ENCODE data around the gene NOS1AP.

DNA sequence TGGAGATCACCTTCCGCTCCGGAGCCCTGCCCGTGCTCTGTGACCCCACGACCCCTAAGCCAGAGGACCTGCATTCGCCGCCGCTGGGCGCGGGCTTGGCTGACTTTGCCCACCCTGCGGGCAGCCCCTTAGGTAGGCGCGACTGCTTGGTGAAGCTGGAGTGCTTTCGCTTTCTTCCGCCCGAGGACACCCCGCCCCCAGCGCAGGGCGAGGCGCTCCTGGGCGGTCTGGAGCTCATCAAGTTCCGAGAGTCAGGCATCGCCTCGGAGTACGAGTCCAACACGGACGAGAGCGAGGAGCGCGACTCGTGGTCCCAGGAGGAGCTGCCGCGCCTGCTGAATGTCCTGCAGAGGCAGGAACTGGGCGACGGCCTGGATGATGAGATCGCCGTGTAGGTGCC lies 297.6 kb downstream of the NOS1AP start:
- TF ChIP-seq, protein P1, sequence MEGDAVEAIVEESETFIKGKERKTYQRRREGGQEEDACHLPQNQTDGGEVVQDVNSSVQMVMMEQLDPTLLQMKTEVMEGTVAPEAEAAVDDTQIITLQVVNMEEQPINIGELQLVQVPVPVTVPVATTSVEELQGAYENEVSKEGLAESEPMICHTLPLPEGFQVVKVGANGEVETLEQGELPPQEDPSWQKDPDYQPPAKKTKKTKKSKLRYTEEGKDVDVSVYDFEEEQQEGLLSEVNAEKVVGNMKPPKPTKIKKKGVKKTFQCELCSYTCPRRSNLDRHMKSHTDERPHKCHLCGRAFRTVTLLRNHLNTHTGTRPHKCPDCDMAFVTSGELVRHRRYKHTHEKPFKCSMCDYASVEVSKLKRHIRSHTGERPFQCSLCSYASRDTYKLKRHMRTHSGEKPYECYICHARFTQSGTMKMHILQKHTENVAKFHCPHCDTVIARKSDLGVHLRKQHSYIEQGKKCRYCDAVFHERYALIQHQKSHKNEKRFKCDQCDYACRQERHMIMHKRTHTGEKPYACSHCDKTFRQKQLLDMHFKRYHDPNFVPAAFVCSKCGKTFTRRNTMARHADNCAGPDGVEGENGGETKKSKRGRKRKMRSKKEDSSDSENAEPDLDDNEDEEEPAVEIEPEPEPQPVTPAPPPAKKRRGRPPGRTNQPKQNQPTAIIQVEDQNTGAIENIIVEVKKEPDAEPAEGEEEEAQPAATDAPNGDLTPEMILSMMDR (IDR thresholded peaks at IDR 0.05), result no peak
- no peak for TF ChIP-seq POLR2A (IDR thresholded peaks at IDR 0.05)
- no peak for TF ChIP-seq EP300 (IDR thresholded peaks at IDR 0.05; ENCODE audit: low read depth)
- TF ChIP-seq POLR2AphosphoS5 (IDR thresholded peaks at IDR 0.05), result no peak

Measured in transverse colon (tissue), 4 donors.